Umbilical cord (tissue), 2 donors: ENCODE results near the gene PJA2. TPM values are rescaled to one million over a fixed set of nuclear protein-coding genes. Genes with fewer than 3 reads are reported as not detected.

Source experiments
- DNase-seq: peaks from one replicate; pipeline ENCODE4 v3.0.0-alpha.2; 2015; ENCODE audit warnings: low spot score
- total RNA-seq: library from RNA; depleted of rRNA; stranded (reverse); fragments of >200 nt; gene quantifications from one replicate; pipeline ENCODE4 v1.2.3, GENCODE V29; 2014; ENCODE audit warnings: low replicate concordance; ENCODE audit not compliant: insufficient read depth

The PJA2 gene
- total RNA-seq, 1 donor from 2014 or later, result 160 TPM

GRCh38 chr5:109350537-109351270 is 59.1 kb downstream of the PJA2 start:
- no peak for DNase-seq

- no peak for DNase-seq
Observed at GRCh38 chr5:109349388-109349787, 60.4 kb downstream of the PJA2 start.

GRCh38 chr5:109347252-109347888 is 62.4 kb downstream of the PJA2 start:
- no peak for DNase-seq

- no peak for DNase-seq
Observed at GRCh38 chr5:109345699-109346098, 64.1 kb downstream of the PJA2 start.

- no peak for DNase-seq
Observed at GRCh38 chr5:109340351-109340750, 69.4 kb downstream of the PJA2 start.

GRCh38 chr5:109335114-109335513 is 74.7 kb downstream of the PJA2 start:
- DNase-seq, result no peak

GRCh38 chr5:109334056-109334455 is 75.7 kb downstream of the PJA2 start:
- DNase-seq, result no peak

- peak; percentile 75 for DNase-seq
Observed at GRCh38 chr5:109329333-109330237, 80.2 kb downstream of the PJA2 start.

- no peak for DNase-seq
Observed at GRCh38 chr5:109328626-109329025, 81.1 kb downstream of the PJA2 start.

GRCh38 chr5:109327570-109327969 is 82.2 kb downstream of the PJA2 start:
- no peak for DNase-seq

- DNase-seq, result no peak
Observed at GRCh38 chr5:109326919-109327318, 82.9 kb downstream of the PJA2 start.

- no peak for DNase-seq
Observed at GRCh38 chr5:109325456-109325855, 84.3 kb downstream of the PJA2 start.

GRCh38 chr5:109324931-109325330 is 84.8 kb downstream of the PJA2 start:
- DNase-seq, result no peak

GRCh38 chr5:109324351-109324750 is 85.4 kb downstream of the PJA2 start:
- no peak for DNase-seq

GRCh38 chr5:109322694-109323093 is 87.1 kb downstream of the PJA2 start:
- no peak for DNase-seq

- no peak for DNase-seq
Observed at GRCh38 chr5:109319351-109319750, 90.4 kb downstream of the PJA2 start.

- DNase-seq, result no peak
Observed at GRCh38 chr5:109318455-109319108, 91.2 kb downstream of the PJA2 start.

- DNase-seq, result no peak
Observed at GRCh38 chr5:109316634-109317033, 93.1 kb downstream of the PJA2 start.

- DNase-seq, result no peak
Observed at GRCh38 chr5:109315245-109315644, 94.5 kb downstream of the PJA2 start.

- no peak for DNase-seq
Observed at GRCh38 chr5:109313127-109313526, 96.6 kb downstream of the PJA2 start.

GRCh38 chr5:109312695-109313094 is 97.1 kb downstream of the PJA2 start:
- no peak for DNase-seq

GRCh38 chr5:109310315-109310714 is 99.5 kb downstream of the PJA2 start:
- DNase-seq, result no peak
